Suprapubic skin (tissue), 4 donors: ENCODE data around the gene HEATR5A. TPM values are rescaled to one million over a fixed set of nuclear protein-coding genes. Genes with fewer than 3 reads are reported as not detected.
A peak's percentile ranks its signal among the peaks of the same experiment; 100 is the strongest.

ENCODE experiments used
- DNase-seq, 2 donors: peaks; one replicate each; pipeline ENCODE4 v3.0.0-alpha.2; 2019; ENCODE audit warnings: low spot score in 2 of 2
- H3K27ac ChIP-seq: fragments of 200-600 bp; sonication (generic); one replicate; pipeline ENCODE4 v1.5.1; 2019
- H3K27me3 ChIP-seq: fragments of 200-600 bp; sonication (generic); one replicate; pipeline ENCODE4 v1.5.1; 2019
- H3K36me3 ChIP-seq: fragments of 200-600 bp; sonication (generic); one replicate; pipeline ENCODE4 v1.5.1; 2019
- H3K4me1 ChIP-seq: fragments of 200-600 bp; sonication (generic); one replicate; pipeline ENCODE4 v1.5.1; 2019
- H3K4me3 ChIP-seq: fragments of 200-600 bp; sonication (generic); one replicate; pipeline ENCODE4 v1.5.1; 2019; ENCODE audit warnings: mild to moderate bottlenecking
- H3K9me3 ChIP-seq: fragments of 200-600 bp; sonication (generic); one replicate; pipeline ENCODE4 v1.5.1; 2019
- CTCF ChIP-seq, 2 donors: fragments of 200-600 bp in 1 of 2; fragments of 450-650 bp in 1 of 2; sonication (generic) in 1 of 2; IDR thresholded peaks; one replicate each; pipeline ENCODE4 v1.5.1; 2016 to 2019; ENCODE audit warnings: antibody characterized with exemption in 2 of 2, mild to moderate bottlenecking in 1 of 2, moderate library complexity in 1 of 2
- EP300 ChIP-seq: sonication (generic); formaldehyde crosslinking; IDR thresholded peaks from one replicate; pipeline ENCODE4 v1.6.1; 2017; ENCODE audit warnings: antibody characterized with exemption
- POLR2A ChIP-seq, 2 donors: fragments of 450-650 bp; IDR thresholded peaks; one replicate each; pipeline ENCODE4 v1.6.1; 2017; ENCODE audit warnings: antibody characterized with exemption in 2 of 2, mild to moderate bottlenecking in 2 of 2, moderate library complexity in 2 of 2
- POLR2AphosphoS5 ChIP-seq, 3 donors: sonication (generic); formaldehyde crosslinking; IDR thresholded peaks; one replicate each; pipeline ENCODE4 v1.6.1; 2017; ENCODE audit warnings: antibody characterized with exemption in 3 of 3
- WGBS: methylation state at CpG from one replicate; pipeline ENCODE4 v1.1.5; 2018; 5-methylcytosine and 5-hydroxymethylcytosine counted together
- total RNA-seq, 4 donors: library from RNA; depleted of rRNA; stranded (reverse); fragments of >200 nt; gene quantifications; one replicate each; pipeline ENCODE4 v1.1.0, GENCODE V29; 2016

The HEATR5A gene
- total RNA-seq, 4 donors from 2014 or later = 11.0 to 21.6 (median 14.0) TPM

GRCh38 chr14:31435276-31435675 is 14.9 kb upstream of the HEATR5A start:
- Histone ChIP-seq H3K9me3 (no peaks in the 10 kb centered on the region), H3K27ac (peak overlapping the region; percentile 63), H3K27me3 (no peaks in the 10 kb centered on the region), H3K36me3 (no peaks in the 10 kb centered on the region), H3K4me1 (peaks cover 12% of the 10 kb centered on the region), H3K4me3 (no peak overlapping the region)
- TF ChIP-seq EP300 (no peak), CTCF (IDR thresholded peaks at IDR 0.05) (no peak), POLR2A (IDR thresholded peaks at IDR 0.05) (no peak), POLR2AphosphoS5 (IDR thresholded peaks at IDR 0.05) (no peak)
- no peak for DNase-seq

GRCh38 chr14:31430634-31431264 is 10.4 kb upstream of the HEATR5A start:
- no peaks in the 10 kb centered on the region for H3K27me3 ChIP-seq
- 96% methylated on average over 11 of the region's 11 CpGs for WGBS
- no peak for DNase-seq
- H3K4me1 ChIP-seq = peaks cover 7% of the 10 kb centered on the region
- no peaks in the 10 kb centered on the region for H3K9me3 ChIP-seq
- TF ChIP-seq POLR2A (IDR thresholded peaks at IDR 0.05) = no peak
- no peak for TF ChIP-seq CTCF (IDR thresholded peaks at IDR 0.05)
- TF ChIP-seq EP300 = no peak
- TF ChIP-seq POLR2AphosphoS5 (IDR thresholded peaks at IDR 0.05) = no peak
- H3K27ac ChIP-seq = no peak overlapping the region
- H3K36me3 ChIP-seq = no peaks in the 10 kb centered on the region
- H3K4me3 ChIP-seq = no peak overlapping the region

- no peak overlapping the region for H3K27ac ChIP-seq
- no peaks in the 10 kb centered on the region for H3K36me3 ChIP-seq
- DNase-seq = no peak
- no peak overlapping the region for H3K4me3 ChIP-seq
- 93% methylated on average over 1 of the region's 1 CpG for WGBS
- no peaks in the 10 kb centered on the region for H3K9me3 ChIP-seq
- TF ChIP-seq EP300 (no peak), CTCF (IDR thresholded peaks at IDR 0.05) (no peak), POLR2A (IDR thresholded peaks at IDR 0.05) (no peak), POLR2AphosphoS5 (IDR thresholded peaks at IDR 0.05) (no peak)
- H3K4me1 ChIP-seq = peaks cover under 1% of the 10 kb centered on the region
- H3K27me3 ChIP-seq = no peaks in the 10 kb centered on the region
Measured at GRCh38 chr14:31429791-31430190, 9.4 kb upstream of the HEATR5A start.

GRCh38 chr14:31428011-31428410 is 7.7 kb upstream of the HEATR5A start:
- DNase-seq = no peak
- no peaks in the 10 kb centered on the region for H3K36me3 ChIP-seq
- TF ChIP-seq EP300 (no peak), POLR2AphosphoS5 (IDR thresholded peaks at IDR 0.05) (no peak)
- no peak overlapping the region for H3K27ac ChIP-seq
- H3K9me3 ChIP-seq = no peaks in the 10 kb centered on the region
- no peaks in the 10 kb centered on the region for H3K27me3 ChIP-seq
- WGBS = 100% methylated on average over 1 of the region's 1 CpG
- H3K4me3 ChIP-seq = no peak overlapping the region
- no peaks in the 10 kb centered on the region for H3K4me1 ChIP-seq

- TF ChIP-seq EP300 (no peak), POLR2A (IDR thresholded peaks at IDR 0.05) (no peak), CTCF (IDR thresholded peaks at IDR 0.05) (no peak), POLR2AphosphoS5 (IDR thresholded peaks at IDR 0.05) (no peak)
- Histone ChIP-seq H3K36me3 (no peaks in the 10 kb centered on the region), H3K4me1 (no peaks in the 10 kb centered on the region), H3K9me3 (no peaks in the 10 kb centered on the region), H3K4me3 (no peak overlapping the region), H3K27me3 (no peaks in the 10 kb centered on the region), H3K27ac (no peak overlapping the region)
- 75% methylated on average over 2 of the region's 2 CpGs for WGBS
- DNase-seq = no peak
Measured at GRCh38 chr14:31426663-31427062, 6.3 kb upstream of the HEATR5A start.

GRCh38 chr14:31425905-31426304 is 5.6 kb upstream of the HEATR5A start:
- no peak for DNase-seq
- TF ChIP-seq POLR2A (IDR thresholded peaks at IDR 0.05) (no peak), CTCF (IDR thresholded peaks at IDR 0.05) (no peak)
- no peaks in the 10 kb centered on the region for H3K36me3 ChIP-seq
- peaks cover 3% of the 10 kb centered on the region for H3K4me1 ChIP-seq
- no peak overlapping the region for H3K27ac ChIP-seq
- no peaks in the 10 kb centered on the region for H3K9me3 ChIP-seq
- H3K27me3 ChIP-seq = no peaks in the 10 kb centered on the region
- no peak overlapping the region for H3K4me3 ChIP-seq
